ENCODE results near the gene CDH9.

DNA sequence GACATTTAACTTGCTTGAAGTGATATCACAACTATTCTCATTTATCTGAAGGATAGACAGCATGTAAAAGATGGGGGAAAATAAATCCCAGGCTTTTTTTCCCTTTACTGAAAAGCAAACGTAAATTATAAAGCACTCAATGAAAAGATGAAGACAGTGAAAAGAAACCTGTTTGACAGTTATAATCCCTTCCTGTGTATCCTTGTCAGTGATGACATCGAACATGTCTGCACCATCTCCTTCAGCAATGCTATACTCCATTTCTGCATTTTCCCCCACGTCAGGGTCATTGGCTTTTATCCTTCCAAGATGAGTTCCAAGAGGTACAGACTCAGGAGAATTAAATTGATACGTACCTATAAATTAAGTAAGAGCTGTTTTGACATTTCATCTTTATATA is 134.9 kb downstream of the CDH9 start:
- TF ChIP-seq GATA2 (IDR thresholded peaks at IDR 0.05; ENCODE audit: low read depth, low read length) (no peak), GATA3 (IDR thresholded peaks at IDR 0.05; ENCODE audit: low read depth, low read length) (no peak)
